Measurements from ENCODE around the gene RAPGEFL1. TPM values are rescaled to one million over a fixed set of nuclear protein-coding genes. Genes with fewer than 3 reads are reported as not detected.
A peak's percentile ranks its signal among the peaks of the same experiment; 100 is the strongest.

The RAPGEFL1 gene
- total and polyA plus RNA-seq, 2 donors (not counting 1 experiment from before 2014, with no cell fraction given) = 3.0 to 5.6 TPM

- no peak for ATAC-seq (ENCODE audit: low read depth)
- POLR2A ChIA-PET = interaction anchor here (0.6 to 1.4 kb wide), 7 partner anchors 16 to 266 kb away, joined by 3 to 5 read pairs (median 4); partner anchors contain the start of gene CASC3
Observed at GRCh38 chr17:40218006-40218739, 40.9 kb downstream of the RAPGEFL1 start.

More at GRCh38 chr17:40218006-40218739, 40.9 kb downstream of the RAPGEFL1 start:
- peak overlapping the region; percentile 67 for H2AFZ ChIP-seq (ENCODE audit: insufficient read depth, low read depth, low read length, poor library complexity, severe bottlenecking)
- peaks cover 37% of the 10 kb centered on the region for H3K79me2 ChIP-seq (ENCODE audit: control insufficient read depth, insufficient read depth, low read length)
- H3K36me3 ChIP-seq (replicated peaks in 1 of 2; ENCODE audit: control extremely low read depth in 1 of 2, control insufficient read depth in 1 of 2, extremely low read depth in 1 of 2, insufficient read depth in 2 of 2, low read length in 1 of 2) = no peaks in the 10 kb centered on the region
- Mint-ChIP-seq H3K4me1 (peaks cover 31% of the 10 kb centered on the region), H3K9me3 (ENCODE audit: insufficient read depth) (no peaks in the 10 kb centered on the region), H3K27ac (peak overlapping the region; percentile 99), H3K27me3 (no peaks in the 10 kb centered on the region), H3K4me3 (peak overlapping the region; percentile 93)
- H3K27me3 ChIP-seq (replicated peaks in 1 of 4; ENCODE audit: control extremely low read depth in 1 of 4, control insufficient read depth in 3 of 4, insufficient read depth in 4 of 4, low read length in 3 of 4) = no peaks in the 10 kb centered on the region
- whole genome bisulfite sequencing (ENCODE audit: insufficient coverage) = 80% methylated on average over 7 of the region's 7 CpGs
- no peak for TF ChIP-seq EZH2 (IDR thresholded peaks at IDR 0.05; ENCODE audit: borderline replicate concordance, insufficient read depth, low read depth, low read length, poor library complexity, severe bottlenecking)
- no peak for TF ChIP-seq CTCF (IDR thresholded peaks at IDR 0.05)
- peak overlapping the region; percentile 57 to 90 (median 82) for H3K4me3 ChIP-seq (ENCODE audit: control extremely low read depth in 1 of 5, extremely low read depth in 1 of 5, insufficient read depth in 1 of 5, low read depth in 2 of 5, low read length in 4 of 5)
- peak overlapping the region; percentile 92 to 100 for H3K27ac ChIP-seq (ENCODE audit: low read length in 2 of 2)
- intact Hi-C loops (cut with micrococcal nuclease) = loop anchor here (2.0 to 5.0 kb wide), 4 partner anchors 15 to 1449 kb away; no protein-coding TSS in a partner anchor
- peak overlapping the region; percentile 91 for H3K4me2 ChIP-seq (replicated peaks; ENCODE audit: low read depth, low read length, poor library complexity, severe bottlenecking)
- no peaks in the 10 kb centered on the region for H3K9me3 ChIP-seq (ENCODE audit: control extremely low read depth in 1 of 3, control insufficient read depth in 2 of 3, insufficient read depth in 1 of 3, low read length in 2 of 3)
- H3K9ac ChIP-seq (ENCODE audit: low read length) = peak overlapping the region; percentile 98
- no peaks in the 10 kb centered on the region for H4K20me1 ChIP-seq (ENCODE audit: control insufficient read depth, insufficient read depth, low read length, poor library complexity, severe bottlenecking)
- DNase-seq = no peak
- H3K4me1 ChIP-seq (ENCODE audit: control insufficient read depth in 2 of 2, insufficient read depth in 2 of 2, low read length in 2 of 2) = peaks cover 12 to 21% of the 10 kb centered on the region in 2 donors
- CTCF ChIA-PET = interaction anchor here (0.6 to 3.1 kb wide), 26 partner anchors 10 to 596 kb away, joined by 3 to 28 read pairs (median 4); partner anchors contain the start of genes CDC6, MSL1, PSMD3 and RAPGEFL1
